ENCODE measurements around the gene MMP17.
"Not testable (repeated sequence)": the region's sequence is repeated elsewhere in the genome, so short reads cannot be mapped to it uniquely, and the experiment has no call there.

MMP17 gene

DNA sequence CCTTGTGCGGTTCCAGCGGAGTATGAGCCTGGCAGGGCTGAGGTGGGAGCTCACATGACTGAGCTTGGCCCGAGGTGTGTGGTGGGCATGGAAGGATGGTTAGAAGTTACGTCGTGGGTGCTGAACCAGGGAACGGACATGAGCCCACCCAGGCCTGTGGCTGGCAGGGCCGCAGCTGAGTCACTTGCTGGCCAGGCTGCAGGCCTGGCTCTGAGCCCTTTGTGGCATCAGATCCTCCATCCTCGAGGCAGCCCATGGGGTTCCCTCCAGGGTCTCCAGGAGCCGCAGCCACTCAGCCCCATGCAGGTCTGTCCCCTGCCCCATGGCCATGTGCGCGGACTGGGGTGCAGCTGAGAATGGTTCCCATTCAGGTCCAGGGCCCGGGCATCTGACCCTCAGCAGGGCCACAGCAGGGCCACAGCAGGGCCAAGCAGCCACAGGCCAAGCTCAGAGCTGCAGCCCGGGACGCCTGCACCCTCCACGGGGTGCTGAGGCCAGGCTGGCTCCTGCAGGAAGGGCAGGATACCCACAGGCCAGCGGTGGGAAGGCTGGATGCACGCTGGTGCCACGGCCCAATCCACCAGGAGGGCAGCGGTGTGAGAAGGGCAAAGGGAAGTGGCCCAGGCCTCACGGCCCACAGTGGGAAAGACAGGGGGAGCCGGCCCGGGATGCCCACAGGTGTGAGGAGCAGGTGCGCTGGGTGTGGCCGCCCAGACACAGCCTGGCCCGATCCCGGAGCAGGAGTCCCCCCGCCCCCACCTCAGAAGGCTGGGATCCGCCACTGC lies 39.9 kb downstream of the MMP17 start:
- in situ Hi-C loops (cut with MboI; ENCODE audit: low sequenced_read_pairs, unreplicated experiment) = no loop called here
- DNase-seq (ENCODE audit: low spot score) = no peak
- TF ChIP-seq, protein P1, sequence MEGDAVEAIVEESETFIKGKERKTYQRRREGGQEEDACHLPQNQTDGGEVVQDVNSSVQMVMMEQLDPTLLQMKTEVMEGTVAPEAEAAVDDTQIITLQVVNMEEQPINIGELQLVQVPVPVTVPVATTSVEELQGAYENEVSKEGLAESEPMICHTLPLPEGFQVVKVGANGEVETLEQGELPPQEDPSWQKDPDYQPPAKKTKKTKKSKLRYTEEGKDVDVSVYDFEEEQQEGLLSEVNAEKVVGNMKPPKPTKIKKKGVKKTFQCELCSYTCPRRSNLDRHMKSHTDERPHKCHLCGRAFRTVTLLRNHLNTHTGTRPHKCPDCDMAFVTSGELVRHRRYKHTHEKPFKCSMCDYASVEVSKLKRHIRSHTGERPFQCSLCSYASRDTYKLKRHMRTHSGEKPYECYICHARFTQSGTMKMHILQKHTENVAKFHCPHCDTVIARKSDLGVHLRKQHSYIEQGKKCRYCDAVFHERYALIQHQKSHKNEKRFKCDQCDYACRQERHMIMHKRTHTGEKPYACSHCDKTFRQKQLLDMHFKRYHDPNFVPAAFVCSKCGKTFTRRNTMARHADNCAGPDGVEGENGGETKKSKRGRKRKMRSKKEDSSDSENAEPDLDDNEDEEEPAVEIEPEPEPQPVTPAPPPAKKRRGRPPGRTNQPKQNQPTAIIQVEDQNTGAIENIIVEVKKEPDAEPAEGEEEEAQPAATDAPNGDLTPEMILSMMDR (IDR thresholded peaks at IDR 0.05; ENCODE audit: borderline replicate concordance, control extremely low read depth, extremely low read depth, insufficient read depth, missing control alignments) = no peak

DNA sequence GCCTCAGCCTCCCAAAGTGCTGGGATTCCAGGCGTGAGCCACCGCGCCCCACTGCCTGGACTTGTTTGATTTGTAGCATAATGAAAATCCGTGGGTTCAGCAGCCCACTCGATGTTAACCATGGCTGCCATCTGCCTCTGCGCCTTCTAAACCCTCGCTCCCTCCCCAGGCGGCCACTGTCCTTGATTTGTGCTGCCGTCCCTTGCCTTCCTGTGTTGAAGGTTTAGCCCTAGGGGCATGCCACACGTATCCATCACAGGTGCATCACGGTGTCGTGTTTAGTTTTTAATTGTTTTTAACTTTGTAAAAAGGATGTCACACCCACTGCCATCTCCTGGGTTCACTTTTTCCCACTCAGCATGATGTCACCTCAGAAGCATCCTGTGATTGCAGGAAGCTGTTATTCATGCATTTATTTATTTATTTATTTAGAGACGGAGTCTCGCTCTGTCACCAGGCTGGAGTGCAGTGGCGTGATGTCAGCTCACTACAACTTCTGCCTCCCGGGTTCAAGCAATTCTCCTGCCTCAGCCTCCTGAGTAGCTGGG lies 41.8 kb downstream of the MMP17 start:
- peak; percentile 8 for DNase-seq (ENCODE audit: low spot score)
- in situ Hi-C loops (cut with MboI; ENCODE audit: low sequenced_read_pairs, unreplicated experiment) = no loop called here

DNA sequence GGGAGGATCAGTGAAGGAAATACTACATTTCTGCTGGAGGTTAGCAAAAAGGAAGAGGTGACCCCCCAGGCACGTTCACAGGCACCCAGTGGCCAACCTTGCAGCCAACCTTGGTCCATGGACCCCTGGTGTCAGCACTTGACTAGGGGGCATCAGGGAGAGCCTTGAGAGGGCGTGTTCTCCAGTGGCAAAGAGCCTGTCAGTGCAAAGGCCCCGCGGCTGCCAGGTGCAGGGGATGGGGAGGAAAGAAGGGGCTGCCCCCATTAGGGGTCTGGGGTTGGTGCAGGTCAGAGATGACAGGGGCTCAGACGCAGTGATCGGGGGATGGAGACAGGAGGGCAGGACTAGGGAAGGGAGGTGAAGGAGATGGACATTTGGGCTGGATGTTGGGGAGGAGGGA lies 43.5 kb downstream of the MMP17 start:
- peak; percentile 14 for DNase-seq (ENCODE audit: low spot score)

More for the DNA sequence above, 41.8 kb downstream of the MMP17 start:
- TF ChIP-seq, protein P1 (IDR thresholded peaks at IDR 0.05; ENCODE audit: borderline replicate concordance, control extremely low read depth, extremely low read depth, insufficient read depth, missing control alignments) = no peak

DNA sequence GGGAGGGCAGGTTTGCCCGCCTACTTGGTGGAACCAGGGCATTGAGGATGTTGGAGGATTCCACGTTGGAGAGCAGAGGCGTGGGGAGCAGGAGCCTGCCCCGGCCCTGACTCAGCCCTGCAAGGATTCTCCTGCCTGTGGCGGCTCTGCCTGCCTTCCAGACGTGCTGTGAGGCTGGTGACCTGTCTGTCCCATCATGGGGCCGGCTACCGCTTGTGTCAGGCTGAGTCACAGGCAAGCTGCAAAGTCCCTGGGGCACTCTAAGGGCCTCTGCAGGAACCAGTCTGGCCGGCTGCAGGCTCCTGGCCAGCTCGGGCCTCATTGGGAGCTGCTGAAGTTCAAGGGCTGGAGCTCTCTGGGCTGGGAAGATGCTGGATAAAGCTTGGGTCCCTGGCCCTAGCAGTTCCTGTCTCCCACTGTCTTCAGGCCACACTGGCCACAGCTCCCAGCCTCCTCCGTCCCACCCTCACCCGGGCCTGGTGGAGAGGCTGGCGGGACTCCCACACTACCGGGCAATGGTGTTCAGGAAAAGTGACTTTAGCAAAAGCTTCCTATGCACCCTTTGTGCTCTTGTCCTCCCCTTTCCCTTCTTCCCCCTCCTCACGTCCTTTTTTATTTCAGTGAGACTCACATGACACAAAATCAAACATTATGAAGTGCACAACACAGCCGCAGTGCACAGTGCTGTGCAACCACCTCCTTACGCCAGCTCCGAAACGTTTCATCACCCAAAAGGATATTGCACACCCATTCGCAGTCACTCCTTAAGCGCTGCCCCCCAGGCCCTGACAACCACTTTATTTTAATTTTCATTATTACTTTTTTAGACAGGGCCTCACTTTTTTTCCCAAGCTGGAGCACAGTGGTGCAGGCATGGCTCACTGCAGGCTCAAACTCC lies 44.2 kb downstream of the MMP17 start:
- in situ Hi-C loops (cut with MboI; ENCODE audit: low sequenced_read_pairs, unreplicated experiment) = no loop called here
- peak; percentile 18 for DNase-seq (ENCODE audit: low spot score)
- TF ChIP-seq, protein P1 (IDR thresholded peaks at IDR 0.05; ENCODE audit: borderline replicate concordance, control extremely low read depth, extremely low read depth, insufficient read depth, missing control alignments) = no peak

More for the DNA sequence above, 43.5 kb downstream of the MMP17 start:
- TF ChIP-seq, protein P1 (IDR thresholded peaks at IDR 0.05; ENCODE audit: borderline replicate concordance, control extremely low read depth, extremely low read depth, insufficient read depth, missing control alignments) = no peak
- in situ Hi-C loops (cut with MboI; ENCODE audit: low sequenced_read_pairs, unreplicated experiment) = no loop called here

DNA sequence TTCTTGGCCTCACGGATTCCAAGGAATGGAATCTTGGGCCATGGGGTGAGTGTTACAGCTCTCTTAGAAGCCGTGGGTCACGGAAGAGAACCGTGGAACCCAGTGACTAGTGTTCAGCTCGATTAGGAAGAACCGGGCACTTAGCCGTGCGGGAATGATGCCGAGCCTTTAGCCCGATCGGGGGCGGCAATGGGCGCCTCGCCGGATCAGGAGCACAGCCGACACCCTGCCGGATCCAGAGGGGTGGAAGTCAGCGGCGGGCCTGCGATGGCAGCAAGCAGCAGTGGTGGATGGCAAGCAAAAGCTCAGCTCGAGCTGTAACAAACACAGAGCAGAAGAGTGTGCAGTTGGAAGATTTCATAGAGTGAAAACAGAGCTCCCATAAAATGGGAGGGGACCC lies 45.1 kb downstream of the MMP17 start:
- DNase-seq (ENCODE audit: low spot score) = no peak
- in situ Hi-C loops (cut with MboI; ENCODE audit: low sequenced_read_pairs, unreplicated experiment) = no loop called here
- TF ChIP-seq, protein P1 (IDR thresholded peaks at IDR 0.05; ENCODE audit: borderline replicate concordance, control extremely low read depth, extremely low read depth, insufficient read depth, missing control alignments) = no peak

DNA sequence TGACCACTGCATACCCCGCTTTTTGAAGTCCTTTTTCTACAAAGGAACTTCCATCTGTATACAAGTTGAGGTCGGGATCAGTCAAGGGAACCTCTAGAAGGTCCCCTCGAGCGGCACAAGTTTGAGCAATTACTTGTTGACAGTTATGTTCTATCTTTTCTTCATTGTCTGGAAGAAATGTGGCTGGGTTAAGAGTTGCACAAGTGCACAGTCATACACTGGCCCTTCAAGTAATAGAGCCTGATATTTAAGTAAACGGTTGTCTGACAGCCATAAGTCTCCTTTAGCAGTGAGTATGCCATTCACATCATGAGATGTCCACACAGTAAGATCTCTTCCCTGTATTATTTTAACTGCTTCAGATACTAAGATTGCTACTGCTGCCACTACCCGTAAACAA lies 46.8 kb downstream of the MMP17 start:
- DNase-seq (ENCODE audit: low spot score); in situ Hi-C loops (cut with MboI; ENCODE audit: low sequenced_read_pairs, unreplicated experiment): not testable (repeated sequence)

DNA sequence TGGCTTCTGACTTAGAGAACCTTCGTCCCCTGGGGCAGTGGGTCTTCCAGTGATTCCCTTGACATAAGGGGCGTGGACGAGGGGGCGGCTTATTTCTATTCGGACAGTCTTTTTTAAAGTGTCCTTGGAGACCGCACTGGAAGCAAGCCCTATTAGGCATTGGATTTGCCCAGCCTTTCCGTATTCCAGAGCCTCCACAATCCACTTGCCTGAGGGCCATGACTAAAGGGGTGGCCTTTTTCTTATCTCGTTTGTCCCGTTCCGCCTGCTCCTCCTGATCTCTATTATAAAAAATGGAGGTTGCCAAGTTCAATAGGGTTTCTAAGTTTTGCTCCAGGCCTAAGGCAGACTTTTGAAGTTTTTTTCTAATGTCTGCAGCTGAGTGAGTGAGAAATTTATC lies 49.0 kb downstream of the MMP17 start:
- in situ Hi-C loops (cut with MboI; ENCODE audit: low sequenced_read_pairs, unreplicated experiment); DNase-seq (ENCODE audit: low spot score): not testable (repeated sequence)

DNA sequence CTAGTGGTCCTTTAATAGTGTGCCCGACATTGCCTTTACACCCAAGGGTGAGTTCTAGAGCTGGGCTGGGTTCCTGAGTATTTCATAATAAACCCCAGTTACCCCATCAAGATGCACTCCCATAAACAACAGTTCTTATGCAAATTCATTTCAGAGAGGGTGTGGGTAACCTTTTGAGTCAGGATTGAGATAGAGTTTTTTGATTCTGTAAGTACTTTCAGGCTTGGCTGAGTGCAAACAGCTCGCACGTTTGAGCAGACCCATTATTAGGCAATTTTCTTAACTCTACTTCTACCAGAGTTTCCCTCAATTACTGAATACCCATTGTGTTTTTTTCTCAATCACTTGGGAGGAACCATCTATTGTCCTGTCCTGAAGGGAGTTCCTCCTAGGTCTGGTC lies 50.2 kb downstream of the MMP17 start:
- in situ Hi-C loops (cut with MboI; ENCODE audit: low sequenced_read_pairs, unreplicated experiment); DNase-seq (ENCODE audit: low spot score): not testable (repeated sequence)

Data from GM13976 (cell line).